SK-N-SH treated with all-trans-retinoic acid at 6 μM for 48 hours (cell line): ENCODE results near the gene RGL3.

ENCODE experiments used
- SNAI2 ChIP-seq: fragments of 250-450 bp; sonication (Bioruptor Pico); IDR thresholded peaks from 2 replicates; pipeline ENCODE4 v1.5.0; 2020; ENCODE audit warnings: mild to moderate bottlenecking, moderate library complexity
- TCF4 ChIP-seq: fragments of 250-450 bp; sonication (Bioruptor Pico); IDR thresholded peaks from 2 replicates; pipeline ENCODE4 v1.8.0; 2021; ENCODE audit warnings: mild to moderate bottlenecking, moderate library complexity, borderline replicate concordance
- TOX ChIP-seq: fragments of 250-450 bp; sonication (Bioruptor Pico); IDR thresholded peaks from 2 replicates; pipeline ENCODE4 v1.8.0; 2021; ENCODE audit warnings: mild to moderate bottlenecking, moderate library complexity, borderline replicate concordance
- TSHZ2 ChIP-seq: fragments of 250-450 bp; sonication (Bioruptor Pico); IDR thresholded peaks from 2 replicates; pipeline ENCODE4 v1.5.0; 2020; ENCODE audit warnings: mild to moderate bottlenecking, moderate library complexity
- ZFP30 ChIP-seq: fragments of 450-650 bp; formaldehyde crosslinking; IDR thresholded peaks from 2 replicates; pipeline ENCODE4 v1.5.0; 2022; ENCODE audit warnings: mild to moderate bottlenecking, moderate library complexity
- ZNF565 ChIP-seq: fragments of 450-650 bp; formaldehyde crosslinking; conservative IDR thresholded peaks from 2 replicates; pipeline ENCODE4 v1.5.0; 2020; ENCODE audit warnings: low read depth, mild to moderate bottlenecking, moderate library complexity

DNA sequence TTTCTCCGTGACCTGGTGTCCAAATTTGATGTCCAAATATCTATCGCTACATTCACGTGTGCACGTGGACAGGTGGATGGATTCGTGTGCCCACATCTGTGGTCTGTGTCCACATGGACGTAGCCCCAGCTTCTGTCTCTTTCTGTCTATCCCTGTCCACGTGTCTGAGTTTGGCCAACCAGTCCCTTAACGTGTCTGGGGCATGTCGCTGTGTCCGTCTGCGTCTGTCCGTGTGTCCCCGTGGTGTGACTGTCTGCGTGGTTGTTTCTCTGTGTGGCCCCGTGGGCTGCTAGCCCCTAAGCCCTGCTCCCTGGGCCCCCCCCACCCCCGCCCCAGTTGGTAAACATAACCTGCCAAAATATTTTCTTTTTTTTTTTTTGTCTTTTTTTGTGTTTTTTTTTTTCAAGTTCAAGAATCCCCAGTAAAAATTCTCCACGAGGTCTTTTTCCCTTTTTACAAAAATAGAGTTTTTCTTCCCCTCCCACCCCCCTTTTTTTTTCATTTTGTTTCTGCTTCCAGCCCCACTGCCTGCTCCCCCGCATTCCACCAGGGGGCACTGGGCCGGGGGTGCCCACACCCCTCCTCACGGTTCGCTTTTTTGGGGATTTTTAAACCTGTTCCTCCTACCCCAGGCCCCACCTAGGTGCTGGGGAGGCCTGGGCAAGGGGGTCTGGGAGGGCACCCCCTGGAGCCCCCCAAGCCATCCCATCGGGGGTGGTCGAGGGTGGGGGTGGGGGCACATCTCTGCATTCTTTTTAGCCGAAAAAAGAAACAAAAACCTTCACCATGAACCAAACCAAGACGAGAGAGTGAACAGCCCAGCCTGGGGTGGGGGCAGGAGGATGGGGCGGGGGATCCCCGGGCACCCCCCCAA is 34.6 kb upstream of the RGL3 start:
- TF ChIP-seq SNAI2 (CRISPR knock-in tag) (no peak), ZFP30 (CRISPR knock-in tag) (no peak), TOX (CRISPR knock-in tag) (no peak), TCF4 (CRISPR knock-in tag) (no peak), ZNF565 (no peak), TSHZ2 (CRISPR knock-in tag) (no peak)
